Stomach smooth muscle (tissue), 2 donors: ENCODE data around the gene XAGE2.
"Not testable (repeated sequence)": the region's sequence is repeated elsewhere in the genome, so short reads cannot be mapped to it uniquely, and the experiment has no call there.

Source experiments
- H3K27ac ChIP-seq: one replicate; pipeline ENCODE4 v1.7.0; 2013; ENCODE audit warnings: mild to moderate bottlenecking, low read length, inconsistent platforms
- H3K27me3 ChIP-seq, 2 donors: one replicate each; pipeline ENCODE4 v1.7.0; 2013; ENCODE audit warnings: low read length in 2 of 2; ENCODE audit not compliant: insufficient read depth in 2 of 2, control insufficient read depth in 1 of 2
- H3K36me3 ChIP-seq, 2 donors: one replicate each; pipeline ENCODE4 v1.7.0; 2013; ENCODE audit warnings: low read length in 2 of 2; ENCODE audit not compliant: control insufficient read depth in 2 of 2, insufficient read depth in 2 of 2
- H3K4me1 ChIP-seq: one replicate; pipeline ENCODE4 v1.7.0; 2013; ENCODE audit warnings: low read length; ENCODE audit not compliant: control insufficient read depth, insufficient read depth
- H3K4me3 ChIP-seq, 2 donors: one replicate each; pipeline ENCODE4 v1.7.0; 2013; ENCODE audit warnings: low read length in 2 of 2
- H3K9ac ChIP-seq, 2 donors: one replicate each; pipeline ENCODE4 v1.7.0; 2013; ENCODE audit warnings: low read length in 2 of 2, mild to moderate bottlenecking in 1 of 2
- H3K9me3 ChIP-seq, 2 donors: one replicate each; pipeline ENCODE4 v1.7.0; 2013; ENCODE audit warnings: low read length in 2 of 2; ENCODE audit not compliant: control insufficient read depth in 2 of 2
- donor health status: healthy.
- donor health status: Pancreatic carcinoma.

XAGE2 gene

GRCh38 chrX:52368368-52369055 lies at the start of gene XAGE2:
Gene XAGE2, plus strand, starts transcription at chrX:52369021. Its CDS starts 994 bp downstream, at chrX:52370015.
- Histone ChIP-seq H3K9me3 (no peaks in the 10 kb centered on the region), H3K36me3 (no peaks in the 10 kb centered on the region), H3K27me3 (peaks cover 0 to 12% of the 10 kb centered on the region in 2 donors), H3K27ac (no peak within 1 kb of the TSS), H3K4me3 (no peak within 1 kb of the TSS), H3K9ac (no peak within 1 kb of the TSS), H3K4me1 (no peaks in the 10 kb centered on the region)

GRCh38 chrX:52337410-52337809 lies 31.4 kb upstream of the XAGE2 start:
- H3K27me3 ChIP-seq, result peaks cover 0 to 9% of the 10 kb centered on the region in 2 donors
- H3K4me1 ChIP-seq, result no peaks in the 10 kb centered on the region
- no peaks in the 10 kb centered on the region for H3K36me3 ChIP-seq
- H3K9me3 ChIP-seq, result peaks cover 0 to 10% of the 10 kb centered on the region in 2 donors
- H3K27ac ChIP-seq, result no peak overlapping the region
- H3K4me3 ChIP-seq, result no peak overlapping the region
- no peak overlapping the region for H3K9ac ChIP-seq

- Histone ChIP-seq H3K4me3 (no peak overlapping the region), H3K9ac (no peak overlapping the region), H3K27ac (no peak overlapping the region), H3K36me3 (no peaks in the 10 kb centered on the region), H3K4me1 (no peaks in the 10 kb centered on the region), H3K27me3 (peaks cover 0 to 12% of the 10 kb centered on the region in 2 donors), H3K9me3 (no peaks in the 10 kb centered on the region)
These were observed 27.3 kb upstream of the XAGE2 start for GRCh38 chrX:52341493-52341892.

DNA sequence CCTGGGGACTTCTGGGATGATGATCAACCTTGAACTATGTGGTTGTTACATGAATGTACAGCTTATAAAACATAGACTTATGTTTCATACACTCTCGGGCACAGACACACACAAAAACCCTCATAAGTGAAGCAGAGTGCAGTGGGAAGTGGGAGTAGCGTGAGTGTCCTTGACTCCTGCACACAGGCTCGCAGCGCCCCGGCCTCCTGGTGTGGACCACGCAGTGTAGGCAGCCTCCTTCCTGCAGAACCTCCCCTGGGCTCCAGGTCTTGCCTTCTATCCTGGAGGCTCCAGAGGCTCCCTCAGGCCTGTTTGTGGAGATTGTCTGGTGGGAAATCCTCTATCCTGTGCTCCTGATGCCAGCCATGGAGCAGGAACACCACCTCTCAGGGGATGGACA lies 25.7 kb upstream of the XAGE2 start:
- H3K27me3 ChIP-seq, H3K9me3 ChIP-seq, H3K9ac ChIP-seq, H3K4me1 ChIP-seq, H3K4me3 ChIP-seq, H3K27ac ChIP-seq, H3K36me3 ChIP-seq: not testable (repeated sequence)

GRCh38 chrX:52345402-52345801 lies 23.4 kb upstream of the XAGE2 start:
- H3K4me3 ChIP-seq, H3K9me3 ChIP-seq, H3K4me1 ChIP-seq, H3K27ac ChIP-seq, H3K36me3 ChIP-seq, H3K9ac ChIP-seq: not testable (repeated sequence)
- peaks cover 0 to 15% of the 10 kb centered on the region in 2 donors for H3K27me3 ChIP-seq

DNA sequence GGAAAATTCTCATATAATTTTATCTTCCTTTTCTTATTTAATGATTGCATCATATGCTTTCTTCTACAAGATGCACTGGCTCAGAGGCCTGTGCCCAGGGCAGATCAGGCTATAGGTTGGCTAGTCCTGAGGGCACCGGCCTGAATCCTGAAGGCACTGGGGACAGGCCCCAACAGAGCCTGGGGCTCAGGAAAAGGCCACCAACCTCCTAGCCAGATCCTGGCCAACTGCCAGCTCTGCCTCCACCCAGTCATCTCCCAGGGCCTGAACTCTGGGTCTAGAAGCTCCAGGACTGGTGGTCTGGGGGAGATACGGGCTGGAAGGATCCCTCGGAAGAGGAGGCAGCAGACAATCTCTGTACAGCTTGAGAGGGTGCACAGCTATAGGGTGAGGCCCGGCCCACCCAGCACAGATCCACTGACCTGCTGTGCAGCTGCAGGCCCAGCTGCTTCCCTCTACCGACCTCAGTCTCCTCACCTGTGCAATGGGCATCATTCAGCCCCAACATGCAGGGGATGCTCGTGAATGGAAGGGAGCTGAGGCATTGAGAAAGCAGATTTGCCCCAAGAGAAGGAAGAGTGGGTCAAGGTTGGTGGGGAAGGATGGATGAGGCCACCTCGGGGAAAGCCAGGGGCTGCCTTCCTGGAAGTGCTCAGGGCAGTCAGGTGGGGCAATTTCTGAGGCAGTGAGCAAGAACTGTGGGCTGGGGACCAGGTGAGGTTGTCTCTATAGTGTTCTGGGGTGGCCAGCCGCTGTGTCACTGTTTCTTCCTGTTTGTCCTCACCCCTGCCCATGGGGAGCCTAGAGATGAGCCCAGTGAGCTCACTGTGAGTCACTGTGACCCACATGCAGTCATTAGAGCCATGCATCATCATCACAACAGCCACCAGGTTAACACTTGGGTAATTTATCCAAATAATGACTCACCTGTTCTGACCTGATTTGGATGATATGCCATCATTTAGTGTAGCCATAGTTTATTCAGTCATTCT lies 22.4 kb upstream of the XAGE2 start:
- no peak overlapping the region for H3K9ac ChIP-seq
- no peak overlapping the region for H3K4me3 ChIP-seq
- H3K27ac ChIP-seq, result no peak overlapping the region
- no peaks in the 10 kb centered on the region for H3K4me1 ChIP-seq
- H3K9me3 ChIP-seq, result no peaks in the 10 kb centered on the region
- no peaks in the 10 kb centered on the region for H3K36me3 ChIP-seq
- peaks cover 0 to 15% of the 10 kb centered on the region in 2 donors for H3K27me3 ChIP-seq

- no peak overlapping the region for H3K9ac ChIP-seq
- peaks cover 0 to under 1% of the 10 kb centered on the region in 2 donors for H3K9me3 ChIP-seq
- H3K4me1 ChIP-seq, result no peaks in the 10 kb centered on the region
- no peaks in the 10 kb centered on the region for H3K36me3 ChIP-seq
- no peak overlapping the region for H3K4me3 ChIP-seq
- no peak overlapping the region for H3K27ac ChIP-seq
- H3K27me3 ChIP-seq, result peaks cover 0 to 16% of the 10 kb centered on the region in 2 donors
These were observed 19.1 kb upstream of the XAGE2 start for GRCh38 chrX:52349681-52350080.

DNA sequence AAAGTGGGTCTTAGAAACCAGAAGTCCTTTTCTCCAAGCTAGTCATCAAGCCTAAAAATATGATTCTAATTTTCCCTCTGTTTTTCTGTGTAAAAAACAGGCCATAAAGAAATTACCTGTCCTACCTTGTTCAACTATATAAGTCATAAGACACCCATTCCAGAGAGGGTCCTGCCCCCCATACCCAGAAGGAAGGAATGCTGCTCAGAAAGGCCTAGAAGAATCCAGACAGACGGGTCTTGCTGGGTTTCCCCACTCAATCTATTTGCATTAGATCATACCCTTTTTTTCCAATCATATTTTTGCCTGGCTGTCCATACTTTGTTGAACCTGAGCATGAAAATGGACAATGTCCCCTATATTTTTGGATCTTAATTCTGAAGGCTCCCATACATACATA lies 16.3 kb upstream of the XAGE2 start:
- Histone ChIP-seq H3K27ac (no peak overlapping the region), H3K4me1 (no peaks in the 10 kb centered on the region), H3K36me3 (no peaks in the 10 kb centered on the region), H3K27me3 (peaks cover 0 to 14% of the 10 kb centered on the region in 2 donors), H3K9me3 (peaks cover 0 to 8% of the 10 kb centered on the region in 2 donors), H3K4me3 (no peak overlapping the region), H3K9ac (no peak overlapping the region)

GRCh38 chrX:52353838-52354237 lies 15.0 kb upstream of the XAGE2 start:
- Histone ChIP-seq H3K36me3 (no peaks in the 10 kb centered on the region), H3K4me1 (no peaks in the 10 kb centered on the region), H3K4me3 (no peak overlapping the region), H3K9ac (no peak overlapping the region), H3K27me3 (peaks cover 0 to 14% of the 10 kb centered on the region in 2 donors), H3K9me3 (peaks cover 0 to 8% of the 10 kb centered on the region in 2 donors), H3K27ac (no peak overlapping the region)

- Histone ChIP-seq H3K4me3 (no peak overlapping the region), H3K4me1 (no peaks in the 10 kb centered on the region), H3K9ac (no peak overlapping the region), H3K9me3 (peaks cover 0 to 8% of the 10 kb centered on the region in 2 donors), H3K27ac (no peak overlapping the region), H3K36me3 (no peaks in the 10 kb centered on the region), H3K27me3 (peaks cover 0 to 8% of the 10 kb centered on the region in 2 donors)
These were observed 13.7 kb upstream of the XAGE2 start for GRCh38 chrX:52355108-52355507.
